HCT116 (cell line): Measurements from ENCODE around the gene NTNG1. TPM values are rescaled to one million over a fixed set of nuclear protein-coding genes. Genes with fewer than 3 reads are reported as not detected.

Experiments used
- ATAC-seq: fragments of 200-7000 bp; cut with Tn5 transposase; 2 replicates; pipeline ENCODE4 v1.9.1; 2020; ENCODE audit warnings: mild to moderate bottlenecking, moderate library complexity
- BruUV-seq: library from RNA; stranded (reverse); fragments of 400-500 nt; replicated peaks from 2 replicates; lab custom pipeline; 2021; lab: Mats Ljungman, UMichigan
- CTCF ChIA-PET: fragments of 300-600 bp; sonication (Branson Sonifier 250); formaldehyde crosslinking; loops from one replicate; lab custom pipeline; 2021; ENCODE audit warnings: antibody characterized with exemption; lab: Charles Lee
- POLR2A ChIA-PET: fragments of 300-600, 350-600 bp; sonication (Branson Sonifier 250); formaldehyde crosslinking; loops from one replicate; lab custom pipeline; 2021; ENCODE audit warnings: antibody characterized with exemption; lab: Charles Lee
- RAD21 ChIA-PET, 2 experiments: fragments of 300-600 bp; sonication (Branson Sonifier 250); formaldehyde crosslinking; loops; one replicate each; lab custom pipeline; 2023; ENCODE audit warnings: low total read pairs in 2 of 2; ENCODE audit not compliant: uncharacterized antibody in 2 of 2, unreplicated experiment in 2 of 2, low non-redundant PET in 1 of 2; lab: Charles Lee
- DNase-seq: peaks from one replicate; pipeline ENCODE4 v3.0.0-alpha.2; 2010; ENCODE audit warnings: low read depth, low spot score
- H2AFZ ChIP-seq: fragments of 200-600 bp; shearing (Covaris generic), sonication (generic); 2 replicates; pipeline ENCODE4 v1.6.1; 2017; ENCODE audit warnings: low read depth, mixed run types, mixed read lengths, antibody characterized with exemption, low read length; ENCODE audit not compliant: poor library complexity, severe bottlenecking
- H3K27ac ChIP-seq: 2 replicates; pipeline ENCODE4 v1.5.1; 2012; ENCODE audit warnings: low read depth, low read length
- H3K27me3 ChIP-seq: fragments of 200-600 bp; sonication (generic); 2 replicates; pipeline ENCODE4 v1.6.1; 2016; ENCODE audit warnings: mixed run types, low read length, mixed read lengths; ENCODE audit not compliant: insufficient read depth
- H3K36me3 ChIP-seq, 2 experiments: fragments of 200-500 bp in 1 of 2; fragments of 200-600 bp in 1 of 2; sonication (Bioruptor generic) in 1 of 2; sonication (generic) in 1 of 2; 2 replicates each; pipeline versions ENCODE4 v1.5.1 to v1.6.1; 2014 to 2016; ENCODE audit warnings: low read length in 2 of 2, inconsistent platforms in 1 of 2, mixed read lengths in 1 of 2, mixed run types in 1 of 2; ENCODE audit not compliant: insufficient read depth in 2 of 2, control insufficient read depth in 1 of 2
- H3K4me1 ChIP-seq, 2 experiments: fragments of 200-600 bp in 1 of 2; sonication (generic) in 1 of 2; 2 replicates each; pipeline versions ENCODE4 v1.5.1 to v1.6.1; 2012 to 2017; ENCODE audit warnings: low read length in 2 of 2, inconsistent platforms in 1 of 2, mild to moderate bottlenecking in 1 of 2, mixed read lengths in 1 of 2, mixed run types in 1 of 2, moderate library complexity in 1 of 2; ENCODE audit not compliant: insufficient read depth in 2 of 2, control insufficient read depth in 1 of 2
- H3K4me2 ChIP-seq: fragments of 200-600 bp; sonication (generic); 2 replicates; pipeline ENCODE4 v1.6.1; 2017; ENCODE audit warnings: mixed run types, low read length, mixed read lengths
- H3K4me3 ChIP-seq, 2 experiments: fragments of 200-600 bp in 1 of 2; sonication (generic) in 1 of 2; replicated peaks in 1 of 2; 2 replicates each; pipeline ENCODE4 v1.5.1; 2011 to 2016; ENCODE audit warnings: low read length in 2 of 2, control low read depth in 1 of 2, low read depth in 1 of 2, mild to moderate bottlenecking in 1 of 2, mixed read lengths in 1 of 2, mixed run types in 1 of 2
- H3K79me2 ChIP-seq: fragments of 200-600 bp; sonication (generic); 2 replicates; pipeline ENCODE4 v1.6.1; 2017; ENCODE audit warnings: mild to moderate bottlenecking, mixed run types, low read length, moderate library complexity, mixed read lengths; ENCODE audit not compliant: insufficient read depth
- H3K9ac ChIP-seq: fragments of 200-600 bp; sonication (generic); 2 replicates; pipeline ENCODE4 v1.6.1; 2016; ENCODE audit warnings: low read length, mixed read lengths
- H3K9me2 ChIP-seq: fragments of 200-600 bp; sonication (generic), shearing (Covaris generic); 2 replicates; pipeline ENCODE4 v1.6.1; 2017; ENCODE audit warnings: mixed run types, mild to moderate bottlenecking, moderate library complexity; ENCODE audit not compliant: insufficient read depth
- H3K9me3 ChIP-seq, 2 experiments: fragments of 200-500 bp in 1 of 2; fragments of 200-600 bp in 1 of 2; sonication (Bioruptor generic) in 1 of 2; sonication (generic) in 1 of 2; 2 replicates each; pipeline ENCODE4 v1.6.1; 2014 to 2017; ENCODE audit warnings: low read length in 2 of 2, mixed read lengths in 2 of 2, inconsistent platforms in 1 of 2, low read depth in 1 of 2, mild to moderate bottlenecking in 1 of 2, mixed run types in 1 of 2, moderate library complexity in 1 of 2; ENCODE audit not compliant: control insufficient read depth in 1 of 2, insufficient read depth in 1 of 2
- H4K20me1 ChIP-seq: fragments of 200-600 bp; sonication (generic), shearing (Covaris generic); 2 replicates; pipeline ENCODE4 v1.6.1; 2017; ENCODE audit warnings: mixed run types, mild to moderate bottlenecking, moderate library complexity; ENCODE audit not compliant: insufficient read depth
- CBX3 ChIP-seq: IDR thresholded peaks from 2 replicates; pipeline ENCODE4 v1.6.1; 2012; ENCODE audit warnings: low read depth
- CTCF ChIP-seq, 3 experiments: fragments of 200-600 bp in 1 of 3; sonication (generic) in 1 of 3; IDR thresholded peaks in 2 of 3; conservative IDR thresholded peaks in 1 of 3; 2 replicates each; pipeline ENCODE4 v1.5.1; 2012 to 2017; ENCODE audit warnings: low read depth in 2 of 3, low read length in 2 of 3, antibody characterized with exemption in 1 of 3, borderline replicate concordance in 1 of 3, control low read depth in 1 of 3, mild to moderate bottlenecking in 1 of 3, mixed read lengths in 1 of 3, mixed run types in 1 of 3, moderate library complexity in 1 of 3; ENCODE audit not compliant: insufficient read depth in 1 of 3
- EGR1 ChIP-seq: IDR thresholded peaks from 2 replicates; pipeline ENCODE4 v1.6.1; 2012; ENCODE audit warnings: low read depth
- ELF1 ChIP-seq: IDR thresholded peaks from 2 replicates; pipeline ENCODE4 v1.6.1; 2012; ENCODE audit warnings: low read depth, borderline replicate concordance
- EZH2 ChIP-seq: fragments of 200-600 bp; sonication (generic); IDR thresholded peaks from 2 replicates; pipeline ENCODE4 v1.6.1; 2017; ENCODE audit warnings: antibody characterized with exemption, mixed run types
- EZH2phosphoT487 ChIP-seq: fragments of 200-600 bp; IDR thresholded peaks from 2 replicates; pipeline ENCODE4 v1.6.1; 2018; ENCODE audit warnings: antibody characterized with exemption, borderline replicate concordance
- POLR2AphosphoS5 ChIP-seq: IDR thresholded peaks from 2 replicates; pipeline ENCODE4 v1.6.1; 2011; ENCODE audit warnings: mild to moderate bottlenecking, low read depth, low read length, moderate library complexity
- RAD21 ChIP-seq: IDR thresholded peaks from 2 replicates; pipeline ENCODE4 v1.6.1; 2012; ENCODE audit warnings: low read depth, mild to moderate bottlenecking
- SP1 ChIP-seq: IDR thresholded peaks from 2 replicates; pipeline ENCODE4 v1.6.1; 2012; ENCODE audit warnings: low read depth
- SRF ChIP-seq: IDR thresholded peaks from 2 replicates; pipeline ENCODE4 v1.6.1; 2012; ENCODE audit warnings: low read depth
- TCF7L2 ChIP-seq: IDR thresholded peaks from 2 replicates; pipeline ENCODE4 v1.7.0; 2011; ENCODE audit warnings: borderline replicate concordance, inconsistent platforms; ENCODE audit not compliant: insufficient read depth, insufficient read length; ENCODE audit errors: extremely low read depth
- YY1 ChIP-seq: IDR thresholded peaks from 2 replicates; pipeline ENCODE4 v1.6.1; 2011; ENCODE audit warnings: low read length, low read depth, moderate library complexity, mild to moderate bottlenecking; ENCODE audit not compliant: insufficient replicate concordance; ENCODE audit errors: extremely low read depth
- ZBTB33 ChIP-seq: IDR thresholded peaks from 2 replicates; pipeline ENCODE4 v1.6.1; 2011; ENCODE audit warnings: mild to moderate bottlenecking, low read length, moderate library complexity; ENCODE audit not compliant: insufficient replicate concordance; ENCODE audit errors: extremely low read depth
- ZFX ChIP-seq: fragments of 450-650 bp; IDR thresholded peaks from 2 replicates; pipeline ENCODE4 v1.6.1; 2017
- ZNF274 ChIP-seq: fragments of 200-500 bp; sonication (Bioruptor generic); IDR thresholded peaks from 2 replicates; pipeline ENCODE4 v1.6.1; 2014; ENCODE audit warnings: mild to moderate bottlenecking, low read depth, low read length, inconsistent platforms
- intact Hi-C: fragments of 100-400 bp; cut with micrococcal nuclease; formaldehyde crosslinking; loops from 2 replicates; pipeline ENCODE4 v1.10.0; 2022
- total RNA-seq: library from RNA; stranded (reverse); gene quantifications from one replicate; pipeline ENCODE4 v1.2.1, GENCODE V29; 2021; ENCODE audit not compliant: unreplicated experiment

NTNG1 gene
- total RNA-seq, 1 experiment from 2014 or later: not detected

GRCh38 chr1:107525145-107525544, 384.3 kb downstream of the NTNG1 start:
- H3K27ac ChIP-seq: no peak overlapping the region
- no peak overlapping the region for H3K4me2 ChIP-seq
- no peak overlapping the region for H3K4me3 ChIP-seq
- DNase-seq (no peak), ATAC-seq (no peak)
- H3K4me1 ChIP-seq: no peaks in the 10 kb centered on the region
- ChIA-PET RAD21 (no interaction called here), CTCF (no interaction called here), POLR2A (no interaction called here)
- no peaks in the 10 kb centered on the region for H3K36me3 ChIP-seq
- H3K9me3 ChIP-seq: peaks cover 0 to 9% of the 10 kb centered on the region in 2 experiments; a peak in 2 of 4 replicates
- no peak overlapping the region for H2AFZ ChIP-seq
- H3K27me3 ChIP-seq: no peaks in the 10 kb centered on the region
- H3K9ac ChIP-seq: no peak overlapping the region
- BruUV-seq: no TSS peak
- H3K79me2 ChIP-seq: no peaks in the 10 kb centered on the region
- no peaks in the 10 kb centered on the region for H4K20me1 ChIP-seq
- no peak for TF ChIP-seq SRF
- no peak for TF ChIP-seq POLR2AphosphoS5
- TF ChIP-seq SP1: no peak
- TF ChIP-seq ELF1: no peak
- TF ChIP-seq RAD21: no peak
- no peaks in the 10 kb centered on the region for H3K9me2 ChIP-seq
- intact Hi-C loops: no loop called here

GRCh38 chr1:107525961-107526360, 385.1 kb downstream of the NTNG1 start:
- DNase-seq (no peak), ATAC-seq (no peak)
- no peak overlapping the region for H3K9ac ChIP-seq
- no peak overlapping the region for H3K4me2 ChIP-seq
- no peaks in the 10 kb centered on the region for H3K9me2 ChIP-seq
- no peak overlapping the region for H3K4me3 ChIP-seq
- no peaks in the 10 kb centered on the region for H4K20me1 ChIP-seq
- ChIA-PET RAD21 (no interaction called here), CTCF (no interaction called here), POLR2A (no interaction called here)
- H3K27me3 ChIP-seq: no peaks in the 10 kb centered on the region
- BruUV-seq: no TSS peak
- intact Hi-C loops: no loop called here
- peaks cover 0 to 9% of the 10 kb centered on the region in 2 experiments; a peak in 2 of 4 replicates for H3K9me3 ChIP-seq
- no peak overlapping the region for H2AFZ ChIP-seq
- H3K36me3 ChIP-seq: no peaks in the 10 kb centered on the region
- TF ChIP-seq CTCF (IDR thresholded peaks at IDR 0.05 in 2 of 3, conservative IDR thresholded peaks at IDR 0.05 in 1 of 3; ENCODE audit: borderline replicate concordance in 1 of 3, insufficient read depth in 1 of 3, low read depth in 2 of 3, low read length in 2 of 3) (no peak), EZH2phosphoT487 (no peak), EGR1 (no peak), EZH2 (no peak), TCF7L2 (no peak), ZFX (no peak), SRF (no peak), ELF1 (no peak), ZBTB33 (no peak), ZNF274 (no peak), YY1 (no peak), CBX3 (no peak), RAD21 (no peak)
- H3K4me1 ChIP-seq: no peaks in the 10 kb centered on the region
- H3K27ac ChIP-seq: no peak overlapping the region
- H3K79me2 ChIP-seq: no peaks in the 10 kb centered on the region
